HepG2 (cell line): ENCODE data around the gene P2RY6. TPM values are rescaled to one million over a fixed set of nuclear protein-coding genes. Genes with fewer than 3 reads are reported as not detected.

Source experiments
- ARNT ChIP-seq: fragments of 450-650 bp; IDR thresholded peaks from 2 replicates; pipeline ENCODE4 v1.6.1; 2017
- ATF1 ChIP-seq: IDR thresholded peaks from 2 replicates; pipeline ENCODE4 v1.6.1; 2016; ENCODE audit warnings: mild to moderate bottlenecking, control low read depth
- CREM ChIP-seq, 2 experiments: sonication (generic) in 1 of 2; formaldehyde crosslinking in 1 of 2; IDR thresholded peaks; 2 replicates each; pipeline versions ENCODE4 v1.4.0 to v1.6.1; 2016 to 2020; ENCODE audit warnings: antibody characterized with exemption in 1 of 2, mild to moderate bottlenecking in 1 of 2, missing genetic modification reagents in 1 of 2
- NFAT5 ChIP-seq: sonication (generic); formaldehyde crosslinking; IDR thresholded peaks from 2 replicates; pipeline ENCODE4 v1.4.0; 2020; ENCODE audit warnings: missing genetic modification reagents
- SRSF4 ChIP-seq: fragments of 200-400 bp; formaldehyde crosslinking; IDR thresholded peaks from one replicate; pipeline ENCODE4 v1.6.1; 2018; ENCODE audit warnings: mild to moderate bottlenecking, low read depth, low read length, moderate library complexity; ENCODE audit not compliant: poor library complexity, severe bottlenecking
- STAG1 ChIP-seq: sonication (generic); formaldehyde crosslinking; IDR thresholded peaks from 2 replicates; pipeline ENCODE4 v1.4.0; 2020; ENCODE audit warnings: missing genetic modification reagents
- TARDBP ChIP-seq: sonication (generic); formaldehyde crosslinking; IDR thresholded peaks from 2 replicates; pipeline ENCODE4 v1.8.0; 2022; ENCODE audit warnings: mild to moderate bottlenecking, missing genetic modification reagents
- THRA ChIP-seq: sonication (generic); formaldehyde crosslinking; IDR thresholded peaks from 2 replicates; pipeline ENCODE4 v1.4.0; 2020; ENCODE audit warnings: missing genetic modification reagents, borderline replicate concordance
- ZBTB34 ChIP-seq: sonication (generic); formaldehyde crosslinking; IDR thresholded peaks from 2 replicates; pipeline ENCODE4 v1.8.0; 2022; ENCODE audit warnings: mild to moderate bottlenecking, missing genetic modification reagents
- ZBTB4 ChIP-seq: sonication (generic); formaldehyde crosslinking; IDR thresholded peaks from 2 replicates; pipeline ENCODE4 v1.4.0; 2020; ENCODE audit warnings: missing genetic modification reagents, mild to moderate bottlenecking, borderline replicate concordance
- ZFP36L1 ChIP-seq: sonication (generic); formaldehyde crosslinking; IDR thresholded peaks from 2 replicates; pipeline ENCODE4 v1.8.0; 2022; ENCODE audit warnings: mild to moderate bottlenecking, missing genetic modification reagents, moderate library complexity
- ZNF33B ChIP-seq: sonication (generic); formaldehyde crosslinking; IDR thresholded peaks from 2 replicates; pipeline ENCODE4 v1.5.1; 2020; ENCODE audit warnings: mild to moderate bottlenecking, missing genetic modification reagents
- ZNF441 ChIP-seq: sonication (generic); formaldehyde crosslinking; IDR thresholded peaks from 2 replicates; pipeline ENCODE4 v1.7.0; 2021; ENCODE audit warnings: missing genetic modification reagents, borderline replicate concordance
- ZNF883 ChIP-seq: sonication (generic); formaldehyde crosslinking; IDR thresholded peaks from 2 replicates; pipeline ENCODE4 v1.5.1; 2020; ENCODE audit warnings: mild to moderate bottlenecking, missing genetic modification reagents; ENCODE audit errors: not compliant biosample characterization
- polyA plus RNA-seq, 8 experiments: library from polyadenylated mRNA; depleted of rRNA in 3 of 8; stranded (reverse) in 7 of 8; unstranded in 1 of 8; fragments of >200 nt; fragmentation: Illumina TruSeq in 4 of 8; extraction: Trizol in 4 of 8; gene quantifications; 2 replicates each; pipeline versions ENCODE4 v1.2.1 to v1.2.3, GENCODE V29; 2011 to 2016; ENCODE audit warnings: low read depth in 4 of 8, missing spikeins in 1 of 8, mixed read lengths in 1 of 8; ENCODE audit not compliant: insufficient read depth in 1 of 8
- total RNA-seq, 5 experiments: library from RNA; depleted of rRNA; stranded (reverse); fragments of >200 nt; fragmentation: Illumina TruSeq; extraction: Trizol; gene quantifications; 2 replicates each; pipeline ENCODE4 v1.2.3, GENCODE V29; 2016; ENCODE audit warnings: low read depth in 1 of 5

P2RY6 gene
- total and polyA plus RNA-seq, 2 of the 13 experiments (the other 11 are each of a cell fraction or from before 2014, with no cell fraction given): 0.09 to 0.29 TPM

GRCh38 chr11:73308961-73309919 is 37.1 kb downstream of the P2RY6 start (continued):
- TF ChIP-seq ZBTB4 (peak; percentile 64; the same call in 1 of the 2 replicates), CREM (IDR thresholded peaks at IDR 0.05) (peak; percentile 19; the same call in 1 of the 2 replicates), CREM (CRISPR knock-in tag; IDR thresholded peaks at IDR 0.05) (no peak), ATF1 (no peak), STAG1 (peak; percentile 25), NFAT5 (peak; percentile 68; the same call in 1 of the 2 replicates), THRA (peak; percentile 22; the same call in 1 of the 2 replicates), ZNF441 (CRISPR knock-in tag) (peak; percentile 15; the same call in 1 of the 2 replicates), ARNT (no peak), SRSF4 (no peak), ZFP36L1 (CRISPR knock-in tag) (no peak), ZNF883 (CRISPR knock-in tag) (no peak), TARDBP (CRISPR knock-in tag) (no peak), ZBTB34 (CRISPR knock-in tag) (no peak), ZNF33B (CRISPR knock-in tag) (no peak)
